Adrenal gland (tissue), 5 donors: Measurements from ENCODE around the gene HIPK1.

ENCODE experiments used
- CTCF ChIP-seq, 6 experiments: fragments of 450-650 bp in 4 of 6; fragments of 200-600 bp in 2 of 6; sonication (generic) in 1 of 6; IDR thresholded peaks; 1 replicate in 5 of 6; 2 replicates in 1 of 6; pipeline versions ENCODE4 v1.5.1 to v1.8.0; 2016 to 2021; ENCODE audit warnings: antibody characterized with exemption in 6 of 6, mild to moderate bottlenecking in 2 of 6, moderate library complexity in 1 of 6
- POLR2A ChIP-seq, 2 donors: fragments of 450-650 bp; IDR thresholded peaks; one replicate each; pipeline ENCODE4 v1.6.1; 2017; ENCODE audit warnings: antibody characterized with exemption in 2 of 2, mild to moderate bottlenecking in 2 of 2, moderate library complexity in 1 of 2
- donor health status: DM: no; HTN: no; CAD: no.

GRCh38 chr1:113879739-113880038, 49.4 kb upstream of the HIPK1 start:
- TF ChIP-seq CTCF (IDR thresholded peaks at IDR 0.05) (no peak), POLR2A (IDR thresholded peaks at IDR 0.05) (no peak)
